Measurements from ENCODE around the gene PARN.

GRCh38 chr16:14678748-14679497 lies 48.9 kb upstream of the PARN start:
- TF ChIP-seq CTCF (conservative IDR thresholded peaks at IDR 0.05 in 1 of 2, IDR thresholded peaks at IDR 0.05 in 1 of 2; ENCODE audit: low read depth in 1 of 2, low read length in 2 of 2) (no peak), EZH2 (IDR thresholded peaks at IDR 0.05; ENCODE audit: low read length, missing control alignments) (no peak)
